Breast epithelium (tissue), 3 donors: ENCODE measurements around the gene LDAH.

Experiments used
- CTCF ChIP-seq, 3 donors: fragments of 450-650 bp; IDR thresholded peaks; one replicate each; pipeline ENCODE4 v1.5.1; 2016 to 2017; ENCODE audit warnings: antibody characterized with exemption in 3 of 3, mild to moderate bottlenecking in 3 of 3, moderate library complexity in 3 of 3
- POLR2A ChIP-seq: fragments of 450-650 bp; IDR thresholded peaks from one replicate; pipeline ENCODE4 v1.6.1; 2016; ENCODE audit warnings: antibody characterized with exemption, mild to moderate bottlenecking, moderate library complexity
- POLR2AphosphoS5 ChIP-seq, 3 donors: sonication (generic); formaldehyde crosslinking; IDR thresholded peaks; one replicate each; pipeline ENCODE4 v1.6.1; 2017; ENCODE audit warnings: antibody characterized with exemption in 3 of 3

- TF ChIP-seq CTCF (IDR thresholded peaks at IDR 0.05): no peak
- TF ChIP-seq POLR2A: no peak
- TF ChIP-seq POLR2AphosphoS5 (IDR thresholded peaks at IDR 0.05): no peak
Observed at GRCh38 chr2:20755132-20755800, 67.6 kb downstream of the LDAH start.
